Measurements from ENCODE around the gene ARL8B. TPM values are rescaled to one million over a fixed set of nuclear protein-coding genes. Genes with fewer than 3 reads are reported as not detected.
"Not testable (repeated sequence)": the region's sequence is repeated elsewhere in the genome, so short reads cannot be mapped to it uniquely, and the experiment has no call there.

ARL8B gene
- total and polyA plus RNA-seq, 2 donors (not counting 1 experiment from before 2014, with no cell fraction given): 14.5 to 67.3 TPM

DNA sequence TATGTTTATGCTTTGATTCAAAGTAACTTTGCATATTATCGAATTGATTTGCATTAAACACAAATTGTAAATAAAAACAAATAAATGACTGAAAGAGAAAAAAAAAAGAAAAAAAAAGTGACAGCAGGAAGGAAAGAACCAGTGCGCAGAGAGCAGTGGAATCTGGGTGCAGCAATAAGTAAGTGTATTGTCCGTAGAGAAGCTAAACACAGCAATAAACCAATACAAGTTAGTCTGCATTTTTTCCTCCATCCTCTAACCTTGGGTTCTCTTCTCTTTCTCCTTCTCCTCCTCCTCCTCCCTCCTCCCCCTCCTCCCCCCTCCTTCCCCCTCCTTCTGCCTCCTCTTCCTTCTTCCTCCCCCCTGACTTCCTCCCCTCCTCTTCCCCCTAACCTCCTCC is 18.3 kb upstream of the ARL8B start:
- H3K4me3 Mint-ChIP-seq: no peak overlapping the region
- no peaks in the 10 kb centered on the region for H3K9me3 Mint-ChIP-seq (ENCODE audit: insufficient read depth)
- peaks cover 0 to 1% (median 0%) of the 10 kb centered on the region in 3 donors for H3K9me3 ChIP-seq (ENCODE audit: control extremely low read depth in 1 of 3, control insufficient read depth in 2 of 3, insufficient read depth in 1 of 3, low read length in 2 of 3)
- H3K4me1 Mint-ChIP-seq: no peaks in the 10 kb centered on the region
- H3K27me3 ChIP-seq (replicated peaks in 1 of 4; ENCODE audit: control extremely low read depth in 1 of 4, control insufficient read depth in 3 of 4, insufficient read depth in 4 of 4, low read length in 3 of 4): no peaks in the 10 kb centered on the region
- H3K4me3 ChIP-seq (ENCODE audit: control extremely low read depth in 1 of 5, extremely low read depth in 1 of 5, insufficient read depth in 1 of 5, low read depth in 2 of 5, low read length in 4 of 5): no peak overlapping the region
- no peak overlapping the region for H3K9ac ChIP-seq (ENCODE audit: low read length)
- H3K27me3 Mint-ChIP-seq: peaks cover 12% of the 10 kb centered on the region
- H4K20me1 ChIP-seq (ENCODE audit: control insufficient read depth, insufficient read depth, low read length, poor library complexity, severe bottlenecking): no peaks in the 10 kb centered on the region
- TF ChIP-seq CTCF (IDR thresholded peaks at IDR 0.05) (no peak), EZH2 (IDR thresholded peaks at IDR 0.05; ENCODE audit: borderline replicate concordance, insufficient read depth, low read depth, low read length, poor library complexity, severe bottlenecking) (no peak)
- no peaks in the 10 kb centered on the region for H3K4me1 ChIP-seq (ENCODE audit: control insufficient read depth in 2 of 2, insufficient read depth in 2 of 2, low read length in 2 of 2)
- H3K4me2 ChIP-seq (replicated peaks; ENCODE audit: low read depth, low read length, poor library complexity, severe bottlenecking): no peak overlapping the region
- no peaks in the 10 kb centered on the region for H3K79me2 ChIP-seq (ENCODE audit: control insufficient read depth, insufficient read depth, low read length)
- DNase-seq: no peak
- WGBS (ENCODE audit: insufficient coverage): no CpG with 5 or more reads among the region's 3 CpGs
- H3K27ac Mint-ChIP-seq: no peak overlapping the region
- CTCF ChIA-PET: no interaction called here
- ATAC-seq (ENCODE audit: low read depth): no peak
- no peak overlapping the region for H2AFZ ChIP-seq (ENCODE audit: insufficient read depth, low read depth, low read length, poor library complexity, severe bottlenecking)
- POLR2A ChIA-PET: no interaction called here
- intact Hi-C loops (cut with micrococcal nuclease): no loop called here
- no peak overlapping the region for H3K27ac ChIP-seq (ENCODE audit: low read length in 2 of 2)
- H3K36me3 ChIP-seq (replicated peaks in 1 of 2; ENCODE audit: control extremely low read depth in 1 of 2, control insufficient read depth in 1 of 2, extremely low read depth in 1 of 2, insufficient read depth in 2 of 2, low read length in 1 of 2): no peaks in the 10 kb centered on the region

GRCh38 chr3:5105050-5105449 is 17.0 kb upstream of the ARL8B start:
- ChIA-PET CTCF (no interaction called here), POLR2A (no interaction called here)
- peaks cover 5% of the 10 kb centered on the region for H3K27me3 Mint-ChIP-seq
- H3K27me3 ChIP-seq (replicated peaks in 1 of 4; ENCODE audit: control extremely low read depth in 1 of 4, control insufficient read depth in 3 of 4, insufficient read depth in 4 of 4, low read length in 3 of 4): no peaks in the 10 kb centered on the region
- H3K4me1 ChIP-seq (ENCODE audit: control insufficient read depth in 2 of 2, insufficient read depth in 2 of 2, low read length in 2 of 2): no peaks in the 10 kb centered on the region
- H3K4me1 Mint-ChIP-seq: no peaks in the 10 kb centered on the region
- H2AFZ ChIP-seq (ENCODE audit: insufficient read depth, low read depth, low read length, poor library complexity, severe bottlenecking): no peak overlapping the region
- no peaks in the 10 kb centered on the region for H4K20me1 ChIP-seq (ENCODE audit: control insufficient read depth, insufficient read depth, low read length, poor library complexity, severe bottlenecking)
- H3K4me2 ChIP-seq (replicated peaks; ENCODE audit: low read depth, low read length, poor library complexity, severe bottlenecking): no peak overlapping the region
- TF ChIP-seq CTCF (IDR thresholded peaks at IDR 0.05): no peak
- no peak for TF ChIP-seq EZH2 (IDR thresholded peaks at IDR 0.05; ENCODE audit: borderline replicate concordance, insufficient read depth, low read depth, low read length, poor library complexity, severe bottlenecking)
- no peak overlapping the region for H3K4me3 ChIP-seq (ENCODE audit: control extremely low read depth in 1 of 5, extremely low read depth in 1 of 5, insufficient read depth in 1 of 5, low read depth in 2 of 5, low read length in 4 of 5)
- no peaks in the 10 kb centered on the region for H3K9me3 Mint-ChIP-seq (ENCODE audit: insufficient read depth)
- 100% methylated on average over 6 of the region's 7 CpGs for WGBS (ENCODE audit: insufficient coverage)
- H3K4me3 Mint-ChIP-seq: no peak overlapping the region
- intact Hi-C loops (cut with micrococcal nuclease): no loop called here
- no peak for ATAC-seq (ENCODE audit: low read depth)
- no peaks in the 10 kb centered on the region for H3K36me3 ChIP-seq (replicated peaks in 1 of 2; ENCODE audit: control extremely low read depth in 1 of 2, control insufficient read depth in 1 of 2, extremely low read depth in 1 of 2, insufficient read depth in 2 of 2, low read length in 1 of 2)
- no peak overlapping the region for H3K27ac ChIP-seq (ENCODE audit: low read length in 2 of 2)
- H3K27ac Mint-ChIP-seq: no peak overlapping the region
- DNase-seq: no peak
- no peaks in the 10 kb centered on the region for H3K79me2 ChIP-seq (ENCODE audit: control insufficient read depth, insufficient read depth, low read length)
- H3K9me3 ChIP-seq (ENCODE audit: control extremely low read depth in 1 of 3, control insufficient read depth in 2 of 3, insufficient read depth in 1 of 3, low read length in 2 of 3): peaks cover 0 to 1% (median 0%) of the 10 kb centered on the region in 3 donors
- no peak overlapping the region for H3K9ac ChIP-seq (ENCODE audit: low read length)

- H3K4me3 ChIP-seq (ENCODE audit: control extremely low read depth in 1 of 5, extremely low read depth in 1 of 5, insufficient read depth in 1 of 5, low read depth in 2 of 5, low read length in 4 of 5); POLR2A ChIA-PET; H3K79me2 ChIP-seq (ENCODE audit: control insufficient read depth, insufficient read depth, low read length); H3K9me3 ChIP-seq (ENCODE audit: control extremely low read depth in 1 of 3, control insufficient read depth in 2 of 3, insufficient read depth in 1 of 3, low read length in 2 of 3); H3K4me1 Mint-ChIP-seq; H3K9ac ChIP-seq (ENCODE audit: low read length); H2AFZ ChIP-seq (ENCODE audit: insufficient read depth, low read depth, low read length, poor library complexity, severe bottlenecking); H3K9me3 Mint-ChIP-seq (ENCODE audit: insufficient read depth); H3K27ac Mint-ChIP-seq; H3K4me3 Mint-ChIP-seq; H3K27ac ChIP-seq (ENCODE audit: low read length in 2 of 2); H4K20me1 ChIP-seq (ENCODE audit: control insufficient read depth, insufficient read depth, low read length, poor library complexity, severe bottlenecking); ATAC-seq (ENCODE audit: low read depth); H3K27me3 Mint-ChIP-seq; intact Hi-C loops (cut with micrococcal nuclease); H3K4me2 ChIP-seq (replicated peaks; ENCODE audit: low read depth, low read length, poor library complexity, severe bottlenecking); DNase-seq; H3K27me3 ChIP-seq (replicated peaks in 1 of 4; ENCODE audit: control extremely low read depth in 1 of 4, control insufficient read depth in 3 of 4, insufficient read depth in 4 of 4, low read length in 3 of 4); H3K36me3 ChIP-seq (replicated peaks in 1 of 2; ENCODE audit: control extremely low read depth in 1 of 2, control insufficient read depth in 1 of 2, extremely low read depth in 1 of 2, insufficient read depth in 2 of 2, low read length in 1 of 2); H3K4me1 ChIP-seq (ENCODE audit: control insufficient read depth in 2 of 2, insufficient read depth in 2 of 2, low read length in 2 of 2): not testable (repeated sequence)
- 92% methylated on average over 8 of the region's 9 CpGs for WGBS (ENCODE audit: insufficient coverage)
- CTCF ChIA-PET: interaction anchor here (0.9 kb wide), 1 partner anchor 395 kb away, joined by 4 read pairs; no protein-coding TSS in a partner anchor
These were observed 15.7 kb upstream of the ARL8B start for GRCh38 chr3:5106371-5106770.
